HG03460 (cell line): ENCODE results near the gene HS1BP3.

Experiments used
- ATAC-seq: cut with Tn5 transposase; IDR thresholded peaks from one replicate; pipeline ENCODE4 v1.9.1; 2021; ENCODE audit not compliant: unreplicated experiment

HS1BP3 gene

DNA sequence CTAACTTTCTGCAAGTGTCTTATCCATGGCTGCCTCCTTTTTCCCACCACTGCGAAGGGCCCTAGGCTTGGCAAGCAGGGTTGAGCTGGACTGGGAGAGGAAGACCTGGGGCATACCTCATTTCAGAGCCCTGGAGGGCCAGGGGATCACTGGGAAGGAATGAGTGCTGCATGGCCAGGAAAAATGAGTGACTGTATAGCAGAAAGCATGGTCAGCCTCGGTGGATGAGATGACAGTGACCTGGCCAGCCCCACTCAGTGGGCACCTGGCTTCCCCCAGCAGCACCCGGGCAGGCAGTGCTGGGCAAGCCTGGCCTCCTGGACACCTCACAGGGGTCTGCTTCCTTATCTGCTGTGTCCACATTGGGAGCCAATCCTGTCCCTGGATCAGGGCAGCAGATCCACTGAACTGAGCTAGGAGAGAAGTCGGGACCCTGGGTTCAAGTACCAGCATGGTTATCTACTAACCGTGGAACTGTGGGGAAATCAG, 76.4 kb downstream of the HS1BP3 start:
- ATAC-seq: no peak

- ATAC-seq: no peak
These were observed 77.1 kb downstream of the HS1BP3 start for GRCh38 chr2:20573620-20574422.

DNA sequence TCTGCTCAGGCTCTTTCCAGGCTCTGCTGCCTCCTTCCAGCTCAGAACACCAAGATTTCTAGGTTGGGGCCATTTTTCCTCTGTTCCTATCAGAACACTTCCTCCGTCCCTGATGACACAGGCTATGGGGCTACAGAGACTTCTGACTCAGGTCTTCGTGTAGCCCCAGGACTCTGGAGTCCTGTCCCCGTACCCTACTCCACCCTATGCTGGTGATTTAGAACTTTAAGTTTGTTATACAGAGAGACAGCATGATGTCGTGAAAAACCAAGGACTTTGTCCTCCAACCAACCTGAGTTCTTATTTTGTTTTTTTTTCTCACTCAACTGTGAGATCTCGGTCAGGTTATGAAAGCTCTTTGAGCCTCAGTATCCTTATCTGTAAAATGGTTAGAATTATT, 78.7 kb downstream of the HS1BP3 start:
- no peak for ATAC-seq

GRCh38 chr2:20571644-20572215, 79.2 kb downstream of the HS1BP3 start:
- no peak for ATAC-seq

- no peak for ATAC-seq
These were observed 79.7 kb downstream of the HS1BP3 start for GRCh38 chr2:20571231-20571630.

GRCh38 chr2:20570249-20570648, 80.6 kb downstream of the HS1BP3 start:
- ATAC-seq: no peak

GRCh38 chr2:20569464-20570223, 81.3 kb downstream of the HS1BP3 start:
- ATAC-seq: no peak

GRCh38 chr2:20568501-20569463, 82.1 kb downstream of the HS1BP3 start:
- ATAC-seq: no peak

- no peak for ATAC-seq
These were observed 83.0 kb downstream of the HS1BP3 start for GRCh38 chr2:20567926-20568179.
